NCI-H1694 treated with DMSO at 0.1 percent for 48 hours (cell line): ENCODE data around the gene LYSMD3.

Experiments used
- DNase-seq: peaks from one replicate; lab custom pipeline; 2025; lab: John Stamatoyannopoulos, UW

The LYSMD3 gene

DNA sequence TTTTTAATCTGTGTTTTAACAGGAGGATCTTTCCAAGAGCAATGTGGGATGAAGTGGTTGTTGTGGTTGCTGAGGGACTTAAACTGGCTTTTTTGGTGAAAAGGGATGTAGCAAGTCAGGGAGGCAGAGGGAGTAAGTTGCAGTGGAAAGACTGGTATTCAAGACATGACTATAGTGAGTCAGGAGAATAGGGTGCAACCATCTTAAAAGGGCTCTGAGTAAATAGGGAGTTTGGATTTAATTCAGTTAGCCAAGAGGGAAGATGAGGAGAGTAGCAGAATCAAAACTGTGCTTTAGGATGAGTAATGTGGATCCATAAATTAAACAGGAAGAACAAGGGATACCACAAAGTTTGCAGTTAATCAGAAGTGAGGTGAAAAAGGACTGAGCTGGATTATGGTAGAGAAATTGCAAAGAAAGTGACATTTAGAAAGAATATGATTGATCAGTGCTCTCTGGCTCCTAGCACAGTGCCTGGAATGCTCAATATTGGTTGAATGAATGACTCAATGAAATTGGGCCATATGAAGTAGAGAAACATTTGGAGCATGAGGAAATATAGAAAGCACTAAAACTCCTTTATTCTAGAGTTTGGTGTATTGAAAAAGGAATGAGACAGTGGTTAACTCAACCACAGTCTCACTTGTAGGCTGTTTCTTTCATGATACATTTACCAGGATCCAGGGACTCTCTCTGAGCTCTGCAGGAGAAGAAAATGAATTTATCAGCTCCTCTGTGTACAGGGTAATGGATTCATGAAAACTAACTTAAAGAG, 49.6 kb downstream of the LYSMD3 start:
- no peak for DNase-seq

DNA sequence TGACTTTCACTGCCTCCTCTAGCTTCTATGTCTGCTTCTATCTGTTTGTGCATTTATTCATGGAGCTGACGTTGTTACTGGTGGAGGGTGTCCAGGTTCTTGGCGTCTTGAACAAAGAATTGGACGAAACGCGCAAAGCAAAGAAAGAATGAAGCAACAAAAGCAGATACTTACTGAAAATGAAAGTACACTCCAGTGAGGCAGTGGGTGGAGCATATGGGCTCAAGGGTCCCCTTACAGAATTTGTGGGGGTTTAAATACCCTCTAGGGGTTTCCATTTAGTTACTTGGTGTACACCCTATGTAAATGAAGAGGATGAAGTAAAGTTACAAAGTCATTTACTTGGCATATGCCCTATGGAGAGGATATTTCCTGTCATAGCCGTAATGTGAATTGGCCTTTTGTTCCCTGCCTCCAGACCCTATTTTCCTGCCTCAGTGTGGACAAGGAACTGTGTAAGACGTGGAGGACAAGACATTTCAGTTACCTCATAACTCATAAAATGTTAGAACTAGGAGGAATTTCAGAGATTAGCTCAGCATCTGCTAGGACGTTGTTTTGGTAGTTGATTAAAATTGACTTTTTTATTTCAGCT, 51.7 kb downstream of the LYSMD3 start:
- DNase-seq = no peak

DNA sequence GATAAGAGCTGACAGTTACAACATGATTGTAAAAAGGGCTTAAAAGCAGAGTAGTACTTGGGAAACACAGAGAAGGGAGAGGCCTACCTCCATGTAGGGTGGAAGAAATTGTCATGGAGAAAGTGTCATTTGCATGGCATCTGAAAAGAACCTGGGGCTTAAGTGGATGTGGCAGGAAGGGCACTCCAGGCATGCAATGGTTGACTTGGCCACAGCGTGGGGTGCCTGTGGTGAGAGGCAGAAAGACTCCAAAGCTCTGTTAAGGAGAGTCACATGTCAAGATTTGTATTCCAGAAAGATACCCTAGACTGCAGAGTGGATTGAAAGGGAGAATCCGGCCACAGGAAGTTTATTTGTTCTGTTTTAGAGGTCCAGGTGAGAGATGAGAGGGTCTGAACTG, 52.3 kb downstream of the LYSMD3 start:
- no peak for DNase-seq

GRCh38 chr5:90476391-90476790, 53.0 kb downstream of the LYSMD3 start:
- no peak for DNase-seq

DNA sequence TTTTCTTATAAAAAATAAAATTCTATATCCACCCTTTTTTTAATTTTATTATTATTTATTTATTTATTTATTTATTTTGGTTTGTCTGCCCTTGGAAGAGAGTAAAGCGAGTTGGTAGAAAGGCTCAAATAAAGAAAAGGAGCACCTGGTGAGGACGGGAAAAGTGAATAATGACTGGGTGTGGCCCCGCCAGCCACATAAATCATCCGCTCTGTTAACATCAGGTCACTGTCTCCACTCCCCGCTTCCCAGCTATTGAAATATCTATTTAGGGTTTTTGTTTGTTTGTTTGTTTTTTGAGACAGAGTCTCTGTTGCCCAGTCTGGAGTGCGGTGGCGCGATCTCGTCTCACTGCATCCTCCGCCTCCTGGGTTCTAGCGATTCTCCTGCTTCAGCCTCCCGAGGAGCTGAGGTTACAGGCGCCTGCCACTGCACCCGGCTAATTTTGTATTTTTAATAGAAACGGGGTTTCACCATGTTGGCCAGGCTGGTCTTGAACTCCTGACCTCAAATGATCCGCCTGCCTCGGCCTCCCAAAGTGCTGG, 53.9 kb downstream of the LYSMD3 start:
- no peak for DNase-seq

DNA sequence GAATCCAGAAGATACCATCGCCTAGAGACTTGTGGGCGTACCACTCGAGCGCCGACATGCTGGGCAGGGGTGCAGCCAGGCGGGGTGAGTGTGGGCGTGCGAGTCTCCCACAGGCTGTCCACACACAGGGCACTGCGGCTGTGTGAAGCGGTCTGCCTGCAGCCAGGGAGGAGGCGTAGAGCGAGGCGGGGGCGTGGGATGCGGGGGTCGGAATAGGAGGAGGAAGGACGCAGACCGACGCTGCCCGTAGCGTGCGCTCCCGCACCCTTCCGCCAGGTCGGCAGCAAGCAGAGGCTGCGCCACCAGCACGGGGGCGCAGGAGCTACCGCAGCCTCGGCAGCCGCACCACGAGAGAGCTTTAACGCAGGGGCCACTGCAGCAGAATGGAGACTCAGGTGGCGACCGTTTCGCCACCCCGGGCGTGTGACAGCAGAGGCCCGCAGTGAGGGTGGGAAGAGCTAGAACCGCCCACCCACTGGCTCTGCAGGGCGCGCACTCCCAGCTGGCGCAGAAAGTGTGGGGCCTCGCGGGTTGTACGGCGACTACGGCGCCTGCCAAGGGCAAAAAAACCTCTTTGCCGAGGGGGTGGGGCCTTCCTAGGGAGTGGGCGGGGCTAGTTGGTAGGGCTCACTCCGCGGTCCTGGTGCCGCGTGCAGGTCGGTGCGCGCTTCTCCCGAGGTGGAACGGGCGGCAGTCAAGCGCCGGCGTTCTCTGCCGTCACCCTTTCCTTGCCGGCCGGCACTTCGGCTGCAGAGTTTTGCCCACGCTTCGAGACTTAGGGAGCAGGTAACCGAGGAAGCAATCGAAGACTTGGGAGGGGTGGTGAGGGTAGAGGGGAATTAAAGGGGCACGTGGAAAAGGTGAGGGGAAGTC, 54.9 kb downstream of the LYSMD3 start, which contains the start of the genes MBLAC2 and POLR3G:
MBLAC2 (minus strand) TSS at position 537 of the 873 bp plus-strand sequence; CDS start at position 58, 479 bp downstream.
POLR3G (plus strand) TSS at position 630 of the 873 bp plus-strand sequence. CDS start 10,704 bp downstream, outside the sequence.
- peak; percentile 69 for DNase-seq

DNA sequence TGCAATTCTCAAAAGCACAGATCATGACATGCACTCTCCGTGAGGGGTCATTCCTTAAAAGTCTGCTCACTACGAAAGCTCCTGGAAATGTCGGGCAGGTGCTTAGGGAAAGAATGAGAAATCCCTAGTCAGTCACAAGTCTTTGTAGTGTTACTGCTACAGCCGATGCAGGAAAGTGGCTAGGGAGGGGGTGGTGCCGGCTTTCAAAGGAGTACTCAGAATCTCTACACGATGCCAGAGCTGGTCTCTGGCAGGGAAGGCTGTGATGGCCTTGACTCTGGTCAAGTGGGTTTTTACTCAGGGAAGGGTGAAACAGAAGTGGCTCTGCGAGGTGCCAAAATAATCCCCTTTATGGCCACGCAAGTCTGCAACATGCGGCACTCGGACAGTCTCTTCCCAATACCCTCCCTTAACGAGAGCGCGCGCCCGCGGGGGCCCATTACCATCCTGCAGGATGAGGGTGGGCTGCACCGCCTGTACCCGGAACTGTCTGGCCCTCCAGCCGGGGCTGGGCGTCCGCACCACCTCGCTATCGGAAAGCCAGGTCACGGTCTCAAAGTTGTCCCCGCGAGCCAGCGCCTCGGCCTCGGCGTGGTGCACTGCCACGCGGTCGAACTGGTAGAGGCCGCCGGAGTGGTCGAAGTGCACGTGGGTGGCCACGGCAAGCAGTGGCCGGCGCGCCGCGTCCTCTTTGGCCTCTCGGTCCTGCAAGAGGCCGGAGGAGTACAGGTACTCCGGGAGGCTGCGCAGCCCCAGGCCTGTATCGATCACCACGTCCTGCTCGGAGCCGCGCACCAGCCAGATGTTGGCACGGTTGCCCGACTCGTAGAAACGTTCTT, 55.8 kb downstream of the LYSMD3 start:
- DNase-seq = peak; percentile 25

GRCh38 chr5:90472783-90473395, 56.5 kb downstream of the LYSMD3 start:
- no peak for DNase-seq
